Measurements from ENCODE around the gene TRIM62.

DNA sequence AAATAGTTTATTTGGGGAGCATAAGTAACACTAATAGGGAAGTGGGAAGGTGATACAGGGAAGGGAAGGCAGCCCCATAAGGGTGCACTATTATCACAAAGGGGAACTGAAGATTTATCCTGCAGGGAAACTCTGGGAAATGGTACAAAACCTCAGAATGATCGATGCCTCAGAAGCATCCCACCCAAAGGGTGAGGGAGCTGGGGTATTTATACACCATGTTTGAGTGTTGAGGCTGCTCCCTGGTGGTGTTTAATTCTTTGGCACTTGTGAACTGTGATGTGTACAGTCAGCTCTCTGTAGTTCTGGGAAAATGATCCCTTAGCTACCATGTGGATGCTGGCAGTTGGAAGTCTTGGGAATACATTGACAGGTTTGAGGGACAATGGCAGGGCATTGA lies 5.1 kb upstream of the TRIM62 start:
- TF ChIP-seq, protein P1, sequence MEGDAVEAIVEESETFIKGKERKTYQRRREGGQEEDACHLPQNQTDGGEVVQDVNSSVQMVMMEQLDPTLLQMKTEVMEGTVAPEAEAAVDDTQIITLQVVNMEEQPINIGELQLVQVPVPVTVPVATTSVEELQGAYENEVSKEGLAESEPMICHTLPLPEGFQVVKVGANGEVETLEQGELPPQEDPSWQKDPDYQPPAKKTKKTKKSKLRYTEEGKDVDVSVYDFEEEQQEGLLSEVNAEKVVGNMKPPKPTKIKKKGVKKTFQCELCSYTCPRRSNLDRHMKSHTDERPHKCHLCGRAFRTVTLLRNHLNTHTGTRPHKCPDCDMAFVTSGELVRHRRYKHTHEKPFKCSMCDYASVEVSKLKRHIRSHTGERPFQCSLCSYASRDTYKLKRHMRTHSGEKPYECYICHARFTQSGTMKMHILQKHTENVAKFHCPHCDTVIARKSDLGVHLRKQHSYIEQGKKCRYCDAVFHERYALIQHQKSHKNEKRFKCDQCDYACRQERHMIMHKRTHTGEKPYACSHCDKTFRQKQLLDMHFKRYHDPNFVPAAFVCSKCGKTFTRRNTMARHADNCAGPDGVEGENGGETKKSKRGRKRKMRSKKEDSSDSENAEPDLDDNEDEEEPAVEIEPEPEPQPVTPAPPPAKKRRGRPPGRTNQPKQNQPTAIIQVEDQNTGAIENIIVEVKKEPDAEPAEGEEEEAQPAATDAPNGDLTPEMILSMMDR (IDR thresholded peaks at IDR 0.05; ENCODE audit: borderline replicate concordance, extremely low read depth, low read length, poor library complexity, severe bottlenecking) = no peak
- no peak for TF ChIP-seq EZH2 (IDR thresholded peaks at IDR 0.05; ENCODE audit: borderline replicate concordance, low read depth, low read length, severe bottlenecking)

Measured in DND-41 (cell line).